SKM-1 treated with dmso at 0.1 percent for 144 hours (cell line): ENCODE results near the gene ZFP64.

Source experiments
- DNase-seq: peaks from one replicate; lab custom pipeline; 2025; ENCODE audit not compliant: unreplicated experiment; lab: John Stamatoyannopoulos, UW

Gene ZFP64

GRCh38 chr20:52105442-52106422 lies 85.8 kb downstream of the ZFP64 start:
- DNase-seq, result no peak

- no peak for DNase-seq
Measured at GRCh38 chr20:52104546-52105441, 86.8 kb downstream of the ZFP64 start.

DNA sequence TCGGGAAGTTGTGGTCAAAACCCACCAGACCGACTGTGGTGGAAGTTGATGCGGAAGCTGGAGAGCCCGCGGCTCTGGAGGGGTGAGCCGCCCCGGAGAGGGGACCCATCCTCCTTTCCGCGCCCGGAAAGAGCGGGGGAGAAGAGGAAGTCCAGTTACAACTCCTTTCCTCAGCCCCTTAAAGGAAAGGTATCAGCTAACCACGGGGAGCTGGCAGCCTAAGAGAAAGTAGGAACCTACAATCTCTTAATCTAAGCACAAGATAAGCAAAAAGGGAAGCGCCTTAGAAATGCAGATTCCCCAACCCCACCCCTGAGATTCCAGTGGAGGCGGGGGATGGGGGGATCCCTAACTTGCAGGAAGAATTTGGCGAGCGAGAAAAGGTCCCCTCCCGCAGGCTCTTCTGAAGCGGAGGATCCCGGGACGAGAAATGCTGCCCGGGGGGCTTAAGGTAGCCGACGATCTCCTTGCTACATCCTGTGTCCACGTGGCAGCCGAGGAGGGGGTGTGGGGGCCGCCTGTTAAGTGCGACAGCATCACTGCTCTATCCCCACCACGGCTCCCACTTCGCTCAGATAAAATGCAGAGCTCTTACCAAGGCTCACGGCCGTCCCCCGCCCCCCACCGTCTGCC lies 87.5 kb downstream of the ZFP64 start:
- peak; percentile 96 for DNase-seq

DNA sequence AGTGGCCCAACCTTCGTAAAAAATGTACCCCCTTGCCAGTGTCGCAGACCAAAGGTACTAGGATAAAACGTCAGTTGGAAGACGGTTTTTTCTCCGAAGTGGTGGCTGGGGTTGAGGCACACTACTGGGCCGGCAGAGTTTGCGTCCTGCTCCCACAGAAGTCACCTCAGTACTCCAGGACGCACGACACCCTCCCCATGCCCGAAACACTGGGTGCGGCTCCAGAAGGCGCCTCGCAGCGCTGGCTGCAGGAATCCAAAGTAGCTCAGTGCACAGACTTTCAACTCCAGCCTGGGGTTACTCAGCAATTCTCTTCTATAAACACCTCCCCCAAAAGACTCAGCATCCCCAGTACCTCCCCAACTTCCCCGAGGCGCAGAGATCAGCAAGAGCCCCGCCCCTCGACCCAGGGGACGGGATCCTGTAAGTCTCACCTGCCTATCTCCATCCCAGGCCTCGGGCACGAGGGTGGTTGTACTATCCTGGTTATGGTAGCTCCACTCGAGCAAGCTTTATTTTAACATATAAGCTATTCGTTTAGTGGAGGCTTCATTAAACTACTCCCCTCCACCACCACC lies 88.2 kb downstream of the ZFP64 start:
- peak; percentile 96 for DNase-seq

- no peak for DNase-seq
Measured at GRCh38 chr20:52102559-52102958, 89.0 kb downstream of the ZFP64 start.

GRCh38 chr20:52102126-52102525 lies 89.5 kb downstream of the ZFP64 start:
- DNase-seq, result no peak
